HG03432 (cell line): ENCODE data around the gene GAS2L2.

Experiments used
- ATAC-seq: cut with Tn5 transposase; IDR thresholded peaks from one replicate; pipeline ENCODE4 v1.9.1; 2021; ENCODE audit warnings: mild to moderate bottlenecking, moderate library complexity; ENCODE audit not compliant: unreplicated experiment

The GAS2L2 gene

GRCh38 chr17:35748341-35748841 is 4.6 kb downstream of the GAS2L2 start:
- ATAC-seq, result no peak

- ATAC-seq, result no peak
These were observed 5.5 kb downstream of the GAS2L2 start for GRCh38 chr17:35747540-35748017.

- no peak for ATAC-seq
These were observed 7.2 kb downstream of the GAS2L2 start for GRCh38 chr17:35745749-35746320.

- ATAC-seq, result no peak
These were observed 7.8 kb downstream of the GAS2L2 start for GRCh38 chr17:35745246-35745645.

- no peak for ATAC-seq
These were observed 8.2 kb downstream of the GAS2L2 start for GRCh38 chr17:35744830-35745229.

GRCh38 chr17:35743626-35744328 is 9.3 kb downstream of the GAS2L2 start:
- no peak for ATAC-seq

GRCh38 chr17:35742896-35743477 is 10.1 kb downstream of the GAS2L2 start:
- no peak for ATAC-seq

- no peak for ATAC-seq
These were observed 10.5 kb downstream of the GAS2L2 start for GRCh38 chr17:35742496-35742895.

- no peak for ATAC-seq
These were observed 11.8 kb downstream of the GAS2L2 start for GRCh38 chr17:35740997-35741931.

- no peak for ATAC-seq
These were observed 12.8 kb downstream of the GAS2L2 start for GRCh38 chr17:35740216-35740615.

GRCh38 chr17:35738519-35739133 is 14.4 kb downstream of the GAS2L2 start:
- no peak for ATAC-seq

GRCh38 chr17:35736236-35736635 is 16.8 kb downstream of the GAS2L2 start:
- ATAC-seq, result no peak

- ATAC-seq, result no peak
These were observed 17.8 kb downstream of the GAS2L2 start for GRCh38 chr17:35735036-35735805.

GRCh38 chr17:35734396-35734795 is 18.6 kb downstream of the GAS2L2 start:
- ATAC-seq, result no peak

GRCh38 chr17:35733366-35733765 is 19.7 kb downstream of the GAS2L2 start:
- ATAC-seq, result no peak

- ATAC-seq, result no peak
These were observed 20.3 kb downstream of the GAS2L2 start for GRCh38 chr17:35732806-35733136.

- ATAC-seq, result no peak
These were observed 20.9 kb downstream of the GAS2L2 start for GRCh38 chr17:35731917-35732805.

GRCh38 chr17:35731239-35731916 is 21.7 kb downstream of the GAS2L2 start, which contains the start of gene RASL10B:
Gene RASL10B (plus strand): TSS chr17:35731639. CDS start chr17:35735185, 3,546 bp downstream.
- ATAC-seq, result no peak
